Measurements from ENCODE around the gene METTL3. TPM values are rescaled to one million over a fixed set of nuclear protein-coding genes. Genes with fewer than 3 reads are reported as not detected.

Gene METTL3
- total RNA-seq, 4 donors from 2014 or later, result 16.5 to 52.4 (median 34.6) TPM

DNA sequence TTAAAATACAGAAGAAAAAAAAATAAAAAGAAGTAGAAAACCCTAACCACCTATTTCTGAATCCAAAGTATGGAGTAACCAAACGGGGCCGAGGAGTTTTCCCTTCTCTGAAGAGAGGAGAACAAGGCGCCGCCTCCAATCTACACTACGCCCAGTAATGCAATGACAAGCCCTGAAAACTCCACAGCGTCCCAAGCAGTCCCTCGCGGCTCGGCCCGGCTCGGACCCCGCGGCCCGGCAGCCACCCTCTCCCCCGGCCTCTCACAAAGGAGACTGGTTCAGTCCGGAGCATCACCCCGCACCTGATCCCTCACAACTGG, 55.6 kb downstream of the METTL3 start:
- in situ Hi-C loops (cut with MboI; ENCODE audit: low sequenced_read_pairs in 4 of 4), result no loop called here

DNA sequence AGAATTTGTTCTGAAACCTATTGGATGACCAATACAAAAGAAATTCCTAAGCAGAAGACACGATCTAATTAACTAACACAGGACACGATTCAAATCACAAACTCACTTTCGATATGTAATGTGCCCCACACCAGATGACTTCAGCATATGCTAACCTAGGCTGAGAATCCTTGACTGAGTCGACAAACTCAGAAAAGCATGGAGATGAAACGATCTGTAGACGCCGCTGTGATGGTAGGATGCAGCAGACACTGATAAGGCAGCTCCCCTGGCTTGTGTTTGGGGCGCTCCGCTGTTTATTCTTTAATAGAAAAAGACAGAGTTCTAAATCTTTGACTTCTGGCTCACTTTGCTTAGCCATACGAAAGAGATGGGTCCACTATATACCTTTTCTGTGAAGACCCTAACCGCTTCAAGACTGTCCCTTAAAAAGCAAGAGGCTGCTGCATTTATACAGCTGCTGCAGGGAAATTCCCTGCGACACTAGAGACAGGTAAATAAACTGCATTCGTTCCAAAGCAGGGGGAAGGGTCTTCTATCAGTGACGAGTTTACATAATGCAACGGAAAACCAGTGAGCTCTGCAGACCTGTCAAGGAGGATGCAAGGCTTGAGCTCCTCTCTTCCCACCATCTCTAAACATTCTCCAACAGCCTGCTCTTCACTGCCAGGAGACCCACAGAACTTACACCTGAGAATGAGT, 56.1 kb downstream of the METTL3 start:
- Histone ChIP-seq H3K4me3 (peak overlapping the region; percentile 68 to 97 (median 92)), H3K36me3 (peaks cover 0 to 7% of the 10 kb centered on the region in 2 donors), H3K27ac (peak overlapping the region; percentile 88 to 98 (median 94)), H3K27me3 (no peaks in the 10 kb centered on the region), H3K9me3 (no peaks in the 10 kb centered on the region), H3K4me1 (peaks cover 12 to 18% of the 10 kb centered on the region in 2 donors)
- in situ Hi-C loops (cut with MboI; ENCODE audit: low sequenced_read_pairs in 4 of 4) (no loop called here), intact Hi-C loops (cut with DNase I; ENCODE audit: low total_unique reads) (loop anchor here (10.0 kb wide), 1 partner anchor 770 kb away; the partner anchor contains the start of genes ANG and RNASE4)
- no peak for ATAC-seq
- DNase-seq, result no peak
- TF ChIP-seq CTCF (IDR thresholded peaks at IDR 0.05 in 4 of 5, conservative IDR thresholded peaks at IDR 0.05 in 1 of 5) (no peak), POLR2A (IDR thresholded peaks at IDR 0.05) (no peak)

More for the DNA sequence above, 55.6 kb downstream of the METTL3 start:
- ATAC-seq (peak in 1 of 2 donors; percentile 12), DNase-seq (no peak)
- intact Hi-C loops (cut with DNase I; ENCODE audit: low total_unique reads), result loop anchor here (10.0 kb wide), 1 partner anchor 771 kb away; the partner anchor contains the start of genes ANG and RNASE4
- Histone ChIP-seq H3K4me3 (peak overlapping the region; percentile 68 to 97 (median 92)), H3K36me3 (peaks cover 0 to 11% of the 10 kb centered on the region in 2 donors), H3K27ac (peak overlapping the region; percentile 88 to 98 (median 94)), H3K4me1 (peaks cover 12 to 17% of the 10 kb centered on the region in 2 donors), H3K9me3 (no peaks in the 10 kb centered on the region), H3K27me3 (no peaks in the 10 kb centered on the region)
- TF ChIP-seq POLR2A (IDR thresholded peaks at IDR 0.05), result no peak
- TF ChIP-seq CTCF (IDR thresholded peaks at IDR 0.05 in 4 of 5, conservative IDR thresholded peaks at IDR 0.05 in 1 of 5), result no peak

- no peaks in the 10 kb centered on the region for H3K36me3 ChIP-seq
- H3K4me1 ChIP-seq, result peaks cover 15 to 19% of the 10 kb centered on the region in 2 donors
- H3K27ac ChIP-seq, result peak overlapping the region in 1 of 4 donors; percentile 11
- no peaks in the 10 kb centered on the region for H3K27me3 ChIP-seq
- in situ Hi-C loops (cut with MboI; ENCODE audit: low sequenced_read_pairs in 4 of 4), result no loop called here
- no peak overlapping the region for H3K4me3 ChIP-seq
- intact Hi-C loops (cut with DNase I; ENCODE audit: low total_unique reads), result loop anchor here (10.0 kb wide), 1 partner anchor 765 kb away; the partner anchor contains the start of genes ANG and RNASE4
- no peak for ATAC-seq
- no peak for TF ChIP-seq CTCF (IDR thresholded peaks at IDR 0.05 in 4 of 5, conservative IDR thresholded peaks at IDR 0.05 in 1 of 5)
- TF ChIP-seq POLR2A (IDR thresholded peaks at IDR 0.05), result no peak
- H3K9me3 ChIP-seq, result no peaks in the 10 kb centered on the region
- DNase-seq, result no peak
Measured at GRCh38 chr14:21449899-21450216, 61.3 kb downstream of the METTL3 start.

Other genes with a start within 250 kb of the METTL3 start
- 100 to 1,000 TPM; 281 to 357 (median 318) TPM for gene HNRNPC, start 241.9 kb downstream of the METTL3 start, total RNA-seq
- not detected for gene RPGRIP1, start 231.3 kb downstream of the METTL3 start, total RNA-seq
- gene SUPT16H, start 127.3 kb downstream of the METTL3 start, total RNA-seq, result 10 to 100 TPM; 27.2 to 33.5 (median 30.8) TPM
- gene CHD8, start 55.2 kb downstream of the METTL3 start, total RNA-seq, result 10 to 100 TPM; 23.8 to 49.5 (median 37.6) TPM
- gene RAB2B, start 34.4 kb downstream of the METTL3 start, total RNA-seq, result 10 to 100 TPM in 1 of 4 donors, 1 to 10 TPM in 3; 4.8 to 13.6 (median 8.0) TPM
- gene TOX4, start 34.1 kb downstream of the METTL3 start, total RNA-seq, result 100 to 1,000 TPM in 2 of 4 donors, 10 to 100 TPM in 2; 57.2 to 135 (median 112) TPM
- gene SALL2, start 15.0 kb upstream of the METTL3 start, total RNA-seq, result 1 to 10 TPM in 3 of 4 donors, under 1 TPM in 1; 0.80 to 2.0 (median 1.1) TPM
- not detected for gene OR10G3, start 68.7 kb upstream of the METTL3 start, total RNA-seq
- not detected for gene OR10G2, start 123.6 kb upstream of the METTL3 start, total RNA-seq
- not detected for gene OR4E2, start 142.5 kb upstream of the METTL3 start, total RNA-seq
- not detected for gene OR4E1, start 162.5 kb upstream of the METTL3 start, total RNA-seq

Measured in gastrocnemius medialis (tissue), 4 donors.